CMK (cell line): Measurements from ENCODE around the gene SRGAP2C.
"Not testable (repeated sequence)": the region's sequence is repeated elsewhere in the genome, so short reads cannot be mapped to it uniquely, and the experiment has no call there.

Experiments
- DNase-seq: peaks from one replicate; pipeline ENCODE4 v3.0.0-alpha.2; 2010; ENCODE audit warnings: low read depth

Gene SRGAP2C

GRCh38 chr1:121279548-121279898, 94.7 kb downstream of the SRGAP2C start:
- not testable (repeated sequence) for DNase-seq

GRCh38 chr1:121280699-121281317, 96.0 kb downstream of the SRGAP2C start:
- DNase-seq: not testable (repeated sequence)

- not testable (repeated sequence) for DNase-seq
These were observed 96.7 kb downstream of the SRGAP2C start for GRCh38 chr1:121281480-121281879.

GRCh38 chr1:121283587-121284180, 98.9 kb downstream of the SRGAP2C start:
- not testable (repeated sequence) for DNase-seq

- not testable (repeated sequence) for DNase-seq
These were observed 107.8 kb downstream of the SRGAP2C start for GRCh38 chr1:121292590-121292989.

GRCh38 chr1:121293263-121294204, 108.8 kb downstream of the SRGAP2C start:
- DNase-seq: not testable (repeated sequence)

- not testable (repeated sequence) for DNase-seq
These were observed 109.4 kb downstream of the SRGAP2C start for GRCh38 chr1:121294205-121294570.

- DNase-seq: not testable (repeated sequence)
These were observed 111.8 kb downstream of the SRGAP2C start for GRCh38 chr1:121296563-121296962.

- DNase-seq: not testable (repeated sequence)
These were observed 113.8 kb downstream of the SRGAP2C start for GRCh38 chr1:121298529-121298928.

GRCh38 chr1:121299514-121300149, 114.9 kb downstream of the SRGAP2C start:
- not testable (repeated sequence) for DNase-seq

- DNase-seq: not testable (repeated sequence)
These were observed 117.1 kb downstream of the SRGAP2C start for GRCh38 chr1:121301876-121302275.

GRCh38 chr1:121307759-121308158, 123.0 kb downstream of the SRGAP2C start:
- not testable (repeated sequence) for DNase-seq

- DNase-seq: not testable (repeated sequence)
These were observed 130.7 kb downstream of the SRGAP2C start for GRCh38 chr1:121315509-121315908.

GRCh38 chr1:121316081-121316480, 131.3 kb downstream of the SRGAP2C start:
- DNase-seq: not testable (repeated sequence)

GRCh38 chr1:121317491-121318468, 133.0 kb downstream of the SRGAP2C start:
- DNase-seq: not testable (repeated sequence)

- DNase-seq: not testable (repeated sequence)
These were observed 133.9 kb downstream of the SRGAP2C start for GRCh38 chr1:121318687-121319086.

- DNase-seq: not testable (repeated sequence)
These were observed 136.9 kb downstream of the SRGAP2C start for GRCh38 chr1:121321660-121322059.

GRCh38 chr1:121324726-121325125, 140.0 kb downstream of the SRGAP2C start:
- not testable (repeated sequence) for DNase-seq

GRCh38 chr1:121332141-121332540, 147.4 kb downstream of the SRGAP2C start:
- DNase-seq: not testable (repeated sequence)

GRCh38 chr1:121332599-121333562, 148.1 kb downstream of the SRGAP2C start:
- DNase-seq: not testable (repeated sequence)
